GM21367 (cell line): ENCODE data around the gene CROCC.

Source experiments
- ATAC-seq: cut with Tn5 transposase; IDR thresholded peaks from one replicate; pipeline ENCODE4 v1.9.1; 2021; ENCODE audit not compliant: unreplicated experiment

Gene CROCC

DNA sequence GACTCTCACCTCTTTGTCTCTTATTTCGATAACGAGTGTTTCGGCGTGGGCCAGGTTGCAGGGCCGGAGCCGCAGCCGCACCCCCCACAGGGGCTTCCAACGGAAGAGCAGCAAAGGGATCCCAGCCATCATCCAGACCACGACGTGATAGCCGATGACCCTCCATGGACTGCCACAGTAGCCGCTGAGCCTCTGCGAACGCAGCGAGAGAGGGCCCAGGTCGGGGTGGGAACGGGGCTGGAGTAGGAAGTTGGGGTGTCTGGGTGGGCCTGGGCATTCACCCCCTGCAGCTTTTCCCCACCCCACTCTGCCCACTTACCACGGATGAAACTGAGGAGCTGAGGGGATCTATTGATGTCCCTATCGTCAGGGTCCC lies 83.6 kb downstream of the CROCC start:
- ATAC-seq, result no peak

DNA sequence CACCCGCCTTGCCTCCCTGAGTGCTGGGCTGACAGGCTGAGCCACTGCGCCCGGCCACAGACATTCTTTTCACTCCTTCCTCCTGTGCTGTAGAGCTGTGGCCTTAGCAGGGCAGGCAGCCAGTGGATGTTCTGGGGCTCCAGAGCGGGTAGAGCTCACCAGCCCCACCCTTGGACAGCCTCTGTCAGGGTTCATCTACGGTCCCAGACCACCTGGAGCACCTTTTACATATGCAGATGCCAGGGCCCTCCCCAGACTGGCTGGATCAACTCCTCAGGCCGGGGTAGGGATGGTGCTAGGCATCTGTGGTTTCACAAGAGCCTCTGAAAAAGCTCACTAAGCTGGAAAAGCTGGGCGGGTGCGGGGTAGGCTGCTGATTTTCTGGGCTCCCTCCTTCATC lies 85.4 kb downstream of the CROCC start:
- ATAC-seq, result no peak

DNA sequence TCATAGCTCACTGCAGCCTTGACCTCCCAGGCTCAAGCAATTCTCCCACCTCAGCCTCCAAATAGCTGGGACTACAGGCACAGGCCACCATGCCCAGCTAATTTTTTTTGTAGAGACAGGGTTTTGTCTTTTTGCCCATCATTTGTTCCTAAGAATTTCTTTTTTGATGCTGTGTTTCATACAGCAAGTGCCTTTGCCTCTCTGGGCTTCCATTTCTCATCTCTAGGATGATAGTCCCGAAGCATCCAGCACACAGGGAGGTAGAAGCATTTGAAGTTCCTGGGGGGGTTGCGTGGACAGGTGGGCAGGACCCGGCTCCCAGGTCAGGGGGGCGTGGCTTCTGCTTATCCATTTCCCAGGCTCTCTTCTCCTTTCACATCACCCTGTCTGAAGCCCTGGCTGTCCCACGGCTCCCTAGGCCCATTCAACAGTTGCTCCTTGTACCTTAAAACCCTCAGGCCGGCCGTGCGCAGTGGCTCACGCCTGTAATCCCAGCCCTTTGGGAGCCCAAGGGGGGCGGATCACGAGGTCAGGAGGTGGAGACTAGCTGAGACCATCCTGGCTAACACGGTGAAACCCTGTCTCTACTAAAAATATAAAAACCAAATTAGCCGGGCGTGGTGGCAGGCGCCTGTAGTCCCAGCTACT lies 86.6 kb downstream of the CROCC start:
- no peak for ATAC-seq

DNA sequence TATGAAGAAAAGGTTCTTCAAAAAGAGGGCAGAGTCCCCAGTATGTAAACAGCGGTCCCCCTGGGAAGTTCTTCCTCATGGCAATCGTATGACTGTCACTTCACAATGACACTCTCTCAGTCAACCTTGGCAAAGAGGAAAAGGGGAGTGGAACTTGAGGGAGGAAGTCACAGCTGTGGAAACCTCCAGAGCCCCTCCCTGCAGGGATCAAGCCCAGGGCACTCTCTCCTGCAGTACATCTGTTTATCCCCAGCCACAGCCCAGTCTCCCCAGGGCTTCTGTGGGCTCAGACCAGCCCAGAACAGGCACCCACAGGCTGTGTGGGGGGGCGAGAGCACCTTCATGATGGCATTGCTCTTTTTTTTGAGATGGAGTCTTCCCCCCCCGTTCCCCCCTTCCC lies 88.0 kb downstream of the CROCC start:
- no peak for ATAC-seq

DNA sequence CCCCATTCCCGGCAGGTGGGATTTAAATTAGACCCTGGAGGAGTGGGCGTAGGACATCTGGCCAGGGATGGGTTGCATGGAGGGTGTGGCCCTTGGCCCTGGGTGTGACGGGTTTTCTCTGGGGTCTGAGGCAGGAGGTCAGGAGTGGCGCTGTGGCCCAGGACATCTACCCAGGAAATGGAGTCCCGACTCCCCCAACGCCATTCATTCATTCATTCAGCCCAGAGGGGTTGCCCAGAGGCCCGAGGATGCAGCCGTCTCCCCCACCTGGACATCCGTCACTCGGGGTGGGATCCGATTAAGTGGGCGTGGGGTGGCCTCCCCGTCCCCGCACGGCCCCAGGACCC lies 89.3 kb downstream of the CROCC start:
- no peak for ATAC-seq

DNA sequence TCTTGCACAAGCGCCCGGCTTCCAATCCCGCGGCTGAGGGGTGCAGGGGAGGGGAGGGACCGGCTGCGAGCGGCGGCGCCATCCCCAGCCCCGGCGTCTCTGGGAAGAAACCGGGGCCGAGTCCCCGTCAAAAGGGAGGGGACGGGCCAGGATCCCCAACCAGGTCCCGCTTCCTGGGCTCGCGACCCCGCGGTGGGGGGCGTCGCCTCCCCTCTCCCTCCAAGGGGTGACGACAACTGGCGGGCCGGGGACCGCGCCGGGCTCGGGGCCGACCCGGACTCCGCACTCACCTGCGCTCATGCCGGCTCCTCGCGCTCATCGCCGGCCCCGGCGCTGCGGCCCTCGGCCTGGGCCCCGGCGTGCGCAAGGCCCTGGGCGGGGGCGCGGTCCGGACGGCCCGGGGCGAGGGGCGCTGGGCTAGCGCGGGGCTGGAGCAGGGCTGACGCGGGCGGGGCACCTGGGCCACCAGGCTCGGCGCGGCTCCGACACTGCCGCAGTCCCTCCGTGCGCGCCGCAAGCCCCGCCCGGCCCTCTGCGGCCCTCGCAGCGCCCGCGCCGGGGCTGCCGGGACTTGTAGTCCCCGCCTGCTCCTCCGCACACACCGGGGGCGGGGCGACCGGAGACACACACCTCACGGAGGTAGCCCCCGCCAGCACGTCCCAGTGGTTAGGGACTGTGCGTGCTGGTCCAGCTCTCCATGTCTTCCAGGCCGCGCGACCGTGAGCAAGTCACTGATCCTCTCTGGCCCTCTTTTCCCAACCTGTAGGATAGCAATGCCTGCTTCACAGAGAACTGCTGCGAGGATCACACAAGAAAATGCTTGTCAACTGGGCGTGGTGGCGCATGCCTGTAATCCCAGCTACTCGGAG lies 89.9 kb downstream of the CROCC start, which contains the start of gene ATP13A2:
TSS of gene ATP13A2 (minus strand) at position 490 of the 869 bp plus-strand sequence. CDS start at position 300, 190 bp downstream.
- ATAC-seq, result peak; percentile 82

DNA sequence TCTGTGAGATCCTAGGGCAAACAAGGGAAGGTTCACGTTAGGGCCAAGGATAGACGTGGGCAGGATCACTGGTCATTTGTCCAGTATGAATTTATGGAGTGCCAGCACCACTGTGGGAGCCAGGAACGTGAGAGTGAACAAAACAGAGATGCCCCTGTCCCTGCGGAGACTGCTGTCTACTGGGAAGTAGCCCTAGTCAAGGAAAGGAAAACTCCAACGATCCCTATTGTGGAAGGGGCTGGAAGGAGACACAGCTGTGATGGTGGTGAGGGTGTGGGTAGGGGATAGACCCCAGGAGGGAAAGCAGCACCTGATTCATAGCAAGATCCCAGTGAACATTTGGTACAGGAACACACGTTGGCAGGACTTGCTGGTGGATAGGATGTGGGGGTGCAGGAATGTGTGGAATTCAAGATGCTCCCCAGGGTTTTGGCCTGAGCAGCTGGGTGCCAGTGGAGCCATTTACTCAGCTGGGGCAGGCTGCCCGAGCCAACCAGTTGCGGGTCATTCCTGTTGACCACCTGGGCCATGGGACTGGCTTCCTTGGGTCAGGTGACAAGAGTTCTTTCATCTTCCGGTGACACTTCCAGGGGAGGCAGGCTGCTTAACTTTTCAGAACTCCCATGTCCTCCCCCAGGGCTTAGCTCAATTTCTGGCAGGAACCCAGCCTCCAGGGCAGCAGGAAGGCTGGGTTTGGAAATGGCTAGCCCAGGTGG lies 91.2 kb downstream of the CROCC start:
- no peak for ATAC-seq

- no peak for ATAC-seq
Measured at GRCh38 chr1:17013491-17014320, 92.0 kb downstream of the CROCC start.

GRCh38 chr1:17014671-17015567 lies 93.2 kb downstream of the CROCC start:
- ATAC-seq, result no peak

- ATAC-seq, result no peak
Measured at GRCh38 chr1:17016317-17016661, 94.6 kb downstream of the CROCC start.

DNA sequence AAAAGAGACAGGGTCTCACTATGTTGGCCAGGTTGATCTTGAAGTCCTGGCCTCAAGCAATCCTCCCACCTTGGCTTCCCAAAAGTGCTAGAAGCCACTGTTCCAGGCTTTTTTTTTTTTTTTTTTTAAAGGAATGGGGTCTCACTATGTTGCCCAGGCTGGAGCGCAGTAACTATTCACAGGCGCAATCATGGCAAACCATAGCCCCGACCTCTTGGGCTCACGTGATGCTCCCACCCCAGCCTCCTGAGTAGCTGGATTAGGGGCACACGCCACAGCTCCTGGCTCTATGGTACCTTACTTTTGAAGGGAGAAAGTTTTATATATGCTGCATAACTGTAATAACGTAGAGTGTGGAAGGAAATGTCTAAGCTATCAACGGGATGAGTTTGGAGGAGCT lies 95.7 kb downstream of the CROCC start:
- ATAC-seq, result no peak

- ATAC-seq, result no peak
Measured at GRCh38 chr1:17018849-17019248, 97.1 kb downstream of the CROCC start.

DNA sequence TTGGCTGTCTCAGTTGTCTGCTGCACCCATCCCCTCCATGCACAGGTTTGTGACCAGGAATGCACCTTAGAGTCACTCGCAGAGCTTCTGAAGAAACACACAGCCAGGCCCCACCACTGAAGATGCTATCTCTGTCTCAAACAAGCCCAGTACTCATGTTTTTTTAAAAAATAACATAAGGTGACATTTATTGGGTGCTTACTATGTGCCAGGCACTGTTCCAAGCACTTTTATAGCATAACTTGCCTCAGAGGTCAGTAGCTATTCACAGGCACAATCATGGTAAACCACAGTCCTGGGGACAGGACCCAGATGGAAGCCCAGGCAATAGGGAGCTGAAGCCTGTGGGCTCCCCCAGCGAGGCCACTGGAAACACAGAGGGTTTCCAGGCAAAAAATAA lies 98.8 kb downstream of the CROCC start:
- ATAC-seq, result no peak

- no peak for ATAC-seq
Measured at GRCh38 chr1:17021896-17022295, 100.2 kb downstream of the CROCC start.
